HepG2 (cell line): ENCODE results near the gene PGM5. TPM values are rescaled to one million over a fixed set of nuclear protein-coding genes. Genes with fewer than 3 reads are reported as not detected.

Experiments used
- ATAC-seq: fragments of 200-7000 bp; cut with Tn5 transposase; 3 replicates; pipeline ENCODE4 v1.9.1; 2020; ENCODE audit warnings: mild to moderate bottlenecking, moderate library complexity
- BruUV-seq: library from RNA; stranded (reverse); fragments of 400-500 nt; replicated peaks from 2 replicates; lab custom pipeline; 2021; lab: Mats Ljungman, UMichigan
- CTCF ChIA-PET: fragments of 300-600 bp; formaldehyde crosslinking; extraction: SDS; loops from one replicate; lab custom pipeline; 2021; ENCODE audit warnings: low total read pairs, inconsistent platforms, low intra/inter-chr PET ratio; lab: Yijun Ruan, JAX
- POLR2A ChIA-PET: fragments of 350-600 bp; sonication (Branson Sonifier 250); formaldehyde crosslinking; loops from one replicate; lab custom pipeline; 2020; ENCODE audit warnings: antibody characterized with exemption, inconsistent platforms; lab: Yijun Ruan, JAX
- DNase-seq: peaks from one replicate; pipeline ENCODE4 v3.0.0-alpha.2; 2015; ENCODE audit warnings: low spot score
- FAIRE-seq: peaks from 3 replicates; lab custom pipeline; 2011; peaks lifted over from hg19 to GRCh38; lab: Jason Lieb, UNC
- H2AFZ ChIP-seq: one replicate; pipeline ENCODE4 v1.6.1; 2011; ENCODE audit warnings: low read length, inconsistent platforms
- H3K27ac ChIP-seq: fragments of 300-600 bp; 3 replicates; pipeline ENCODE4 v1.8.0; 2011; ENCODE audit warnings: mixed run types, mild to moderate bottlenecking, mixed read lengths, low read length, inconsistent platforms; ENCODE audit not compliant: insufficient read depth; ENCODE audit errors: extremely low read length
- H3K27me3 ChIP-seq, 2 experiments: fragments of 200-600 bp in 1 of 2; 2 replicates in 1 of 2; 3 replicates in 1 of 2; pipeline versions ENCODE4 v1.6.0 to v1.8.0; 2011; ENCODE audit warnings: low read length in 2 of 2, mild to moderate bottlenecking in 2 of 2, moderate library complexity in 2 of 2, inconsistent platforms in 1 of 2; ENCODE audit not compliant: insufficient read depth in 2 of 2, control insufficient read depth in 1 of 2
- H3K36me3 ChIP-seq, 2 experiments: fragments of 200-600 bp in 1 of 2; replicated peaks in 1 of 2; 2 replicates in 1 of 2; 3 replicates in 1 of 2; pipeline versions ENCODE4 v1.5.1 to v1.8.0; 2011; ENCODE audit warnings: low read length in 2 of 2, inconsistent platforms in 1 of 2; ENCODE audit not compliant: insufficient read depth in 2 of 2, control insufficient read depth in 1 of 2
- H3K4me1 ChIP-seq: 2 replicates; pipeline ENCODE4 v1.5.1; 2012; ENCODE audit warnings: low read length, inconsistent platforms; ENCODE audit not compliant: insufficient read depth
- H3K4me2 ChIP-seq: 2 replicates; pipeline ENCODE4 v1.6.0; 2011; ENCODE audit warnings: low read depth, low read length, inconsistent platforms
- H3K4me3 ChIP-seq, 3 experiments: fragments of 200-600 bp in 1 of 3; sonication (generic), shearing (Covaris generic) in 1 of 3; replicated peaks in 1 of 3; 2 replicates each; pipeline ENCODE4 v1.5.1; 2011 to 2016; ENCODE audit warnings: low read length in 3 of 3, inconsistent platforms in 2 of 3, low read depth in 2 of 3, mild to moderate bottlenecking in 2 of 3, control low read depth in 1 of 3, mixed read lengths in 1 of 3; ENCODE audit not compliant: insufficient read depth in 1 of 3
- H3K79me2 ChIP-seq: one replicate; pipeline ENCODE4 v1.6.1; 2011; ENCODE audit warnings: low read length, inconsistent platforms; ENCODE audit not compliant: insufficient read depth
- H3K9ac ChIP-seq: 2 replicates; pipeline ENCODE4 v1.6.0; 2011; ENCODE audit warnings: mild to moderate bottlenecking, low read depth, low read length, inconsistent platforms; ENCODE audit not compliant: insufficient read depth
- H3K9me3 ChIP-seq: 2 replicates; pipeline ENCODE4 v1.5.1; 2012; ENCODE audit warnings: mild to moderate bottlenecking, low read length
- H4K20me1 ChIP-seq: 2 replicates; pipeline ENCODE4 v1.6.0; 2011; ENCODE audit warnings: inconsistent platforms, mild to moderate bottlenecking, low read length, moderate library complexity; ENCODE audit not compliant: insufficient read depth
- EHMT2 ChIP-seq: fragments of 200-600 bp; sonication (generic); IDR thresholded peaks from 2 replicates; pipeline ENCODE4 v1.7.0; 2017; ENCODE audit warnings: antibody characterized with exemption, low read depth, low read length, borderline replicate concordance
- FOXP1 ChIP-seq, 2 experiments: fragments of 450-650 bp in 1 of 2; IDR thresholded peaks; 2 replicates each; pipeline ENCODE4 v1.6.1; 2017 to 2018; ENCODE audit warnings: antibody characterized with exemption in 1 of 2
- HNRNPH1 ChIP-seq: fragments of 200-400 bp; formaldehyde crosslinking; optimal IDR thresholded peaks from 2 replicates; pipeline ENCODE3; 2017; ENCODE audit warnings: mild to moderate bottlenecking, low read depth, low read length
- KDM2A ChIP-seq: sonication (generic); formaldehyde crosslinking; IDR thresholded peaks from 2 replicates; pipeline ENCODE4 v1.4.0; 2020; ENCODE audit warnings: low read depth, missing genetic modification reagents, borderline replicate concordance
- YY1 ChIP-seq: IDR thresholded peaks from 2 replicates; pipeline ENCODE4 v1.6.1; 2011; ENCODE audit warnings: low read length, low read depth, moderate library complexity, mild to moderate bottlenecking; ENCODE audit not compliant: insufficient read depth, insufficient replicate concordance
- ZMYM2 ChIP-seq: sonication (generic); formaldehyde crosslinking; IDR thresholded peaks from 2 replicates; pipeline ENCODE4 v1.8.0; 2022; ENCODE audit warnings: mild to moderate bottlenecking, missing genetic modification reagents
- ZNF143 ChIP-seq: sonication (generic); formaldehyde crosslinking; IDR thresholded peaks from 2 replicates; pipeline ENCODE4 v1.4.0; 2020; ENCODE audit warnings: missing genetic modification reagents
- ZNF879 ChIP-seq: sonication (generic); formaldehyde crosslinking; IDR thresholded peaks from 2 replicates; pipeline ENCODE4 v1.8.1; 2023; ENCODE audit warnings: missing genetic modification reagents
- WGBS: methylation state at CpG from one replicate; pipeline ENCODE4 v1.1.6; 2017; ENCODE audit warnings: low lambda C conversion rate; 5-methylcytosine and 5-hydroxymethylcytosine counted together
- in situ Hi-C: cut with HindIII; loops from 2 replicates; pipeline ENCODE4 v1.10.0; 2017; ENCODE audit warnings: low pct_unique_long_range_greater_than_20kb; ENCODE audit not compliant: extremely low pct_ligation_motif_present
- intact Hi-C: fragments of 100-400 bp; cut with micrococcal nuclease; formaldehyde crosslinking; loops from one replicate; pipeline ENCODE4 v1.10.0; 2022; ENCODE audit not compliant: unreplicated experiment
- polyA plus RNA-seq, 8 experiments: library from polyadenylated mRNA; depleted of rRNA in 3 of 8; stranded (reverse) in 7 of 8; unstranded in 1 of 8; fragments of >200 nt; fragmentation: Illumina TruSeq in 4 of 8; extraction: Trizol in 4 of 8; gene quantifications; 2 replicates each; pipeline versions ENCODE4 v1.2.1 to v1.2.3, GENCODE V29; 2011 to 2016; ENCODE audit warnings: low read depth in 4 of 8, missing spikeins in 1 of 8, mixed read lengths in 1 of 8; ENCODE audit not compliant: insufficient read depth in 1 of 8
- total RNA-seq, 5 experiments: library from RNA; depleted of rRNA; stranded (reverse); fragments of >200 nt; fragmentation: Illumina TruSeq; extraction: Trizol; gene quantifications; 2 replicates each; pipeline ENCODE4 v1.2.3, GENCODE V29; 2016; ENCODE audit warnings: low read depth in 1 of 5
- TF ChIP-seq, protein P1 (sequence below): sonication (generic); formaldehyde crosslinking; IDR thresholded peaks from 2 replicates; pipeline ENCODE4 v1.9.0; 2021; ENCODE audit warnings: missing genetic modification reagents, borderline replicate concordance
- TF ChIP-seq, protein P2 (sequence below): sonication (generic); formaldehyde crosslinking; IDR thresholded peaks from 2 replicates; pipeline ENCODE4 v1.5.0; 2020; ENCODE audit warnings: missing genetic modification reagents
- TF ChIP-seq, protein P3 (sequence below): sonication (generic); formaldehyde crosslinking; conservative IDR thresholded peaks from 2 replicates; pipeline ENCODE4 v1.5.0; 2020; ENCODE audit warnings: missing genetic modification reagents

The PGM5 gene
- total and polyA plus RNA-seq, 2 of the 13 experiments (the other 11 are each of a cell fraction or from before 2014, with no cell fraction given) = not detected

DNA sequence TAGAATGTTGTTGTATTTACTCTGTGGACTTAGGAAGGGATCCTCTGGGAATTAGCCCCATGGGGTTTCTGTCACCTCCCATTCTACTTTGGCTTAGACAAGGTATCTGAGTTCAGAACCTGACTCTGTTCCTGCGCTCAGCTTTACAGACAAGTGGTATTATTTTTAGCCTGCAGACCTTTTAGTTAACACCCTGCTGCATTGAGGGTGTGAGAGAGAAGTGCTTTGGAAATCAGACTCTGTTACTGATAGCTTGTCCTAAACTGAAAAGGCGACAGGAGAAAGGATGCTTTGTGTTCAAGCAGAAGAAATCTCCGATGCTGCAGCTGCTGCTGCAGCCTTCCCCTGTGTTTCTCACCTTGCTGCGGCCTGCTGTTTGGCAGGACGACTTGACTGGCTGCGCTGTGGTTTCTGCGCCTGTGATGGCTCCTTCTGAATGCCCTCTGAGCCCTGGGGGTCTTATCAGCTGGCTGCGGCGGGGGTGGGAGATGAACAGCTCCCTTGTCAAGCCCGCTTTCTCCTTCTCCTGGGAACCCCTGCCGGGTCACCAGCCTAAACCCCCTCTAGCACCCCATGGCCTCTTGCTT, 61.9 kb downstream of the PGM5 start:
- Histone ChIP-seq H3K27ac (no peak overlapping the region), H3K36me3 (no peaks in the 10 kb centered on the region), H3K79me2 (no peaks in the 10 kb centered on the region), H4K20me1 (no peaks in the 10 kb centered on the region), H3K4me3 (no peak overlapping the region), H3K9ac (no peak overlapping the region), H3K9me3 (no peaks in the 10 kb centered on the region), H3K27me3 (0 out of 5 replicates have a peak, but pooled peaks cover 0 to 5% of the 10 kb centered on the region in 2 experiments), H3K4me2 (no peak overlapping the region), H3K4me1 (no peaks in the 10 kb centered on the region), H2AFZ (no peak overlapping the region)
- ATAC-seq (no peak), DNase-seq (no peak), FAIRE-seq (no peak)
- no TSS peak for BruUV-seq
- ChIA-PET CTCF (no interaction called here), POLR2A (no interaction called here)
- 26% methylated on average over 7 of the region's 11 CpGs for WGBS
- in situ Hi-C loops = no loop called here
- intact Hi-C loops = no loop called here
- TF ChIP-seq ZNF879 = no peak
- no peak for TF ChIP-seq EHMT2
- no peak for TF ChIP-seq ZNF143 (CRISPR knock-in tag)
- TF ChIP-seq FOXP1 (IDR thresholded peaks at IDR 0.05) = no peak
- no peak for TF ChIP-seq FOXP1 (CRISPR knock-in tag; IDR thresholded peaks at IDR 0.05)
- no peak for TF ChIP-seq HNRNPH1
- TF ChIP-seq YY1 = no peak
- TF ChIP-seq KDM2A (CRISPR knock-in tag) = no peak
- TF ChIP-seq, protein P1, sequence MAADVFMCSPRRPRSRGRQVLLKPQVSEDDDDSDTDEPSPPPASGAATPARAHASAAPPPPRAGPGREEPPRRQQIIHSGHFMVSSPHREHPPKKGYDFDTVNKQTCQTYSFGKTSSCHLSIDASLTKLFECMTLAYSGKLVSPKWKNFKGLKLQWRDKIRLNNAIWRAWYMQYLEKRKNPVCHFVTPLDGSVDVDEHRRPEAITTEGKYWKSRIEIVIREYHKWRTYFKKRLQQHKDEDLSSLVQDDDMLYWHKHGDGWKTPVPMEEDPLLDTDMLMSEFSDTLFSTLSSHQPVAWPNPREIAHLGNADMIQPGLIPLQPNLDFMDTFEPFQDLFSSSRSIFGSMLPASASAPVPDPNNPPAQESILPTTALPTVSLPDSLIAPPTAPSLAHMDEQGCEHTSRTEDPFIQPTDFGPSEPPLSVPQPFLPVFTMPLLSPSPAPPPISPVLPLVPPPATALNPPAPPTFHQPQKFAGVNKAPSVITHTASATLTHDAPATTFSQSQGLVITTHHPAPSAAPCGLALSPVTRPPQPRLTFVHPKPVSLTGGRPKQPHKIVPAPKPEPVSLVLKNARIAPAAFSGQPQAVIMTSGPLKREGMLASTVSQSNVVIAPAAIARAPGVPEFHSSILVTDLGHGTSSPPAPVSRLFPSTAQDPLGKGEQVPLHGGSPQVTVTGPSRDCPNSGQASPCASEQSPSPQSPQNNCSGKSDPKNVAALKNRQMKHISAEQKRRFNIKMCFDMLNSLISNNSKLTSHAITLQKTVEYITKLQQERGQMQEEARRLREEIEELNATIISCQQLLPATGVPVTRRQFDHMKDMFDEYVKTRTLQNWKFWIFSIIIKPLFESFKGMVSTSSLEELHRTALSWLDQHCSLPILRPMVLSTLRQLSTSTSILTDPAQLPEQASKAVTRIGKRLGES = no peak
- TF ChIP-seq, protein P2, sequence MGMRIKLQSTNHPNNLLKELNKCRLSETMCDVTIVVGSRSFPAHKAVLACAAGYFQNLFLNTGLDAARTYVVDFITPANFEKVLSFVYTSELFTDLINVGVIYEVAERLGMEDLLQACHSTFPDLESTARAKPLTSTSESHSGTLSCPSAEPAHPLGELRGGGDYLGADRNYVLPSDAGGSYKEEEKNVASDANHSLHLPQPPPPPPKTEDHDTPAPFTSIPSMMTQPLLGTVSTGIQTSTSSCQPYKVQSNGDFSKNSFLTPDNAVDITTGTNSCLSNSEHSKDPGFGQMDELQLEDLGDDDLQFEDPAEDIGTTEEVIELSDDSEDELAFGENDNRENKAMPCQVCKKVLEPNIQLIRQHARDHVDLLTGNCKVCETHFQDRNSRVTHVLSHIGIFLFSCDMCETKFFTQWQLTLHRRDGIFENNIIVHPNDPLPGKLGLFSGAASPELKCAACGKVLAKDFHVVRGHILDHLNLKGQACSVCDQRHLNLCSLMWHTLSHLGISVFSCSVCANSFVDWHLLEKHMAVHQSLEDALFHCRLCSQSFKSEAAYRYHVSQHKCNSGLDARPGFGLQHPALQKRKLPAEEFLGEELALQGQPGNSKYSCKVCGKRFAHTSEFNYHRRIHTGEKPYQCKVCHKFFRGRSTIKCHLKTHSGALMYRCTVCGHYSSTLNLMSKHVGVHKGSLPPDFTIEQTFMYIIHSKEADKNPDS (CRISPR knock-in tag) = no peak
- no peak for TF ChIP-seq ZMYM2 (CRISPR knock-in tag)
- TF ChIP-seq, protein P3, sequence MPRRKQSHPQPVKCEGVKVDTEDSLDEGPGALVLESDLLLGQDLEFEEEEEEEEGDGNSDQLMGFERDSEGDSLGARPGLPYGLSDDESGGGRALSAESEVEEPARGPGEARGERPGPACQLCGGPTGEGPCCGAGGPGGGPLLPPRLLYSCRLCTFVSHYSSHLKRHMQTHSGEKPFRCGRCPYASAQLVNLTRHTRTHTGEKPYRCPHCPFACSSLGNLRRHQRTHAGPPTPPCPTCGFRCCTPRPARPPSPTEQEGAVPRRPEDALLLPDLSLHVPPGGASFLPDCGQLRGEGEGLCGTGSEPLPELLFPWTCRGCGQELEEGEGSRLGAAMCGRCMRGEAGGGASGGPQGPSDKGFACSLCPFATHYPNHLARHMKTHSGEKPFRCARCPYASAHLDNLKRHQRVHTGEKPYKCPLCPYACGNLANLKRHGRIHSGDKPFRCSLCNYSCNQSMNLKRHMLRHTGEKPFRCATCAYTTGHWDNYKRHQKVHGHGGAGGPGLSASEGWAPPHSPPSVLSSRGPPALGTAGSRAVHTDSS (CRISPR knock-in tag) = no peak
